ENCODE data around the gene SYT17.

SYT17 gene

DNA sequence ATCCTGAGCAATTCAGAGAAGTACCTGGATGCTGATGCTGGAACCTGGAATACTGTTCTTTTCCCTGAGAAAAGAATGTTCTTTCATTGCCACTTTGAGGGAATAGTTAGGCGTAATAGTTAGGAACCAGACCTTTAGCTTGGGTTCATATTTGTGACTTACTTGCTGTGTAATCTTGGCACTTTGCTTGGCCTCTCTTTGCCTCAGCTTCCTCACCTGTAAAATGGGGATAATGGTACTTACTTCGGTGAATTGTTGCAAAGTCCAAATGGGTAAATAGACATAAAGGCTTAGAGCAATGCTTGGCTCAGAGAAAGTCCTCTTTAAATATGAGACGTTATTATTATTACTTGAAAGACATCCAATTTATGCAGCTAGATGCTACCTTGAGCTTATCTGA lies 62.5 kb downstream of the SYT17 start:
- TF ChIP-seq, protein P1, sequence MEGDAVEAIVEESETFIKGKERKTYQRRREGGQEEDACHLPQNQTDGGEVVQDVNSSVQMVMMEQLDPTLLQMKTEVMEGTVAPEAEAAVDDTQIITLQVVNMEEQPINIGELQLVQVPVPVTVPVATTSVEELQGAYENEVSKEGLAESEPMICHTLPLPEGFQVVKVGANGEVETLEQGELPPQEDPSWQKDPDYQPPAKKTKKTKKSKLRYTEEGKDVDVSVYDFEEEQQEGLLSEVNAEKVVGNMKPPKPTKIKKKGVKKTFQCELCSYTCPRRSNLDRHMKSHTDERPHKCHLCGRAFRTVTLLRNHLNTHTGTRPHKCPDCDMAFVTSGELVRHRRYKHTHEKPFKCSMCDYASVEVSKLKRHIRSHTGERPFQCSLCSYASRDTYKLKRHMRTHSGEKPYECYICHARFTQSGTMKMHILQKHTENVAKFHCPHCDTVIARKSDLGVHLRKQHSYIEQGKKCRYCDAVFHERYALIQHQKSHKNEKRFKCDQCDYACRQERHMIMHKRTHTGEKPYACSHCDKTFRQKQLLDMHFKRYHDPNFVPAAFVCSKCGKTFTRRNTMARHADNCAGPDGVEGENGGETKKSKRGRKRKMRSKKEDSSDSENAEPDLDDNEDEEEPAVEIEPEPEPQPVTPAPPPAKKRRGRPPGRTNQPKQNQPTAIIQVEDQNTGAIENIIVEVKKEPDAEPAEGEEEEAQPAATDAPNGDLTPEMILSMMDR (IDR thresholded peaks at IDR 0.05; ENCODE audit: low read depth, low read length), result no peak
- no peak overlapping the region for H3K4me3 ChIP-seq (ENCODE audit: low read depth, low read length)

DNA sequence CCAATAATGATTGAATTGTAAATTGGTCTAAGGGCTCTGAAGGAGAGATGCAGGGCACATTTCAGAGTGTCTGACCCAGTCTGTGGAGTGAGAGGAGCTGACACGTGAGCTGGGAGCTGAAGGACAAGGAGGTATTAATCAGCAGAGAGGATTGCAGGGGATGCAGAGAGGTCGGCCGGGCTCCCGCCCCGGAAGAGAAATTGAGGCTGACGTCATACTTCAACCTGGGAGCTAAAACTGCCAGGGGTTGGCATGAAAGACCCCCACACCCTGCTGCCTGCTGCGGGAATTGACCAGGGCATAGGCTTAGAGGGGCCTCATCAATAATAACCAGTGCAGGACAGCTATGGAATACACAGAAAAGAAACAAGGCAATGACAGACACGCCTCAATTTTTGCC lies 63.8 kb downstream of the SYT17 start:
- H3K4me3 ChIP-seq (ENCODE audit: low read depth, low read length), result no peak overlapping the region
- TF ChIP-seq, protein P1 (IDR thresholded peaks at IDR 0.05; ENCODE audit: low read depth, low read length), result no peak

DNA sequence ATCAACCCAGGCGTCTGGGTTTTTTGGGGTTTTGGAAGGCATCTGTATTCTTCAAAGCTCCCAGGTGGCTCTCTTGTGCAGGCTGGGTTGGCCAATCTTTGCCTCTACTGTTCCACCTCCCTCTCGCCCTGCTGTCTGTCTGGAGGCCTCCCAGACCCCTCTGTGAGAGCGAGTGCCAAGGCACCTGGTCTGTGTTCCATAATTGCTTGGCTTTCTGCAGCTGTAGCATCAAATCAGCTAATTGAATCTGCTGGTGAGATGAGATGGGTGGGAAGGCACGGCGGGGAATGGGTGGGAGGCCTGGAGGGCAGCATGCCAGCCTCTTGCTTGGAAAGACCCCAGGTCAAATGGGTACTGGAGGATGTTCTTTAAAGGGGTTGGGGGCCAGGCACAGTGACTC lies 64.9 kb downstream of the SYT17 start:
- TF ChIP-seq, protein P1 (IDR thresholded peaks at IDR 0.05; ENCODE audit: low read depth, low read length), result no peak

DNA sequence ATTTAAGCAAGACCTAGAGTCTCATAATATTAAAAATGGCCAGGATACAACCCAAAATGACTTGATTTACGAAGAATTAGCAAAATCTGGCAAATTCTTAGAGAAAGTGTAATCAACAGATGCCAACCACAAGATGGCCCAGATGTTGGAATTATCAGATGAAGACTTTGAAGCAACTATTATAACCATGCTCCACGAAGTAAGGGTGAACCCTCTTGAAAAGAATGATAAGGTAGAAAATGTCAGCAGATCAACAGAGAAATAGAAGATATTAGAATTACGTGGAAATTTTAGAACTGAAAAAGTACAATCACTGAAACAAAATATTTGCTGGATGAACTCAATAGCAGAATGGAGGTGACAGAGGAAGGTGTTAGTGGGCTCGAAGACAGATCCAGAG lies 67.4 kb downstream of the SYT17 start:
- TF ChIP-seq, protein P1 (IDR thresholded peaks at IDR 0.05; ENCODE audit: low read depth, low read length), result no peak
- no peak overlapping the region for H3K4me3 ChIP-seq (ENCODE audit: low read depth, low read length)

More for the DNA sequence above, 64.9 kb downstream of the SYT17 start:
- H3K4me3 ChIP-seq (ENCODE audit: low read depth, low read length), result no peak overlapping the region

DNA sequence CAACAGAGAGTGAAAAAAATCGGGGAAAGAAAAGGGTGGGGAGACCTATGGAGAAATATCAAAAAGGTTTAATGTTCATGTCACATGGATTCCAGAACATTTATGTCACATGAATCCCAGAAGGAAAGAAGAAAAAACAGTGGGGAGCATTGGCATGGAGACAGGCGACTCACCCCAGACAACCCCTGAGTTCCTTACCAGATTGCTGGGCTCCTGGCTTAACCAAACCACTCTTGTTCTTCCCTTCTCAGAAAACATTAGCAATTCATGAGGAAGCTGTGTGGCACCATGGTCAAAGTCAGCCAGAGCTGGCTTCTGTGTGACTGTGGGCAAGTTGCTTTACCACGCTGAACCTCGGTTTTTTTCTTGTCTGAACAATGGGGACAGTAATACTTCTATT lies 67.8 kb downstream of the SYT17 start:
- H3K4me3 ChIP-seq (ENCODE audit: low read depth, low read length), result no peak overlapping the region
- TF ChIP-seq, protein P1 (IDR thresholded peaks at IDR 0.05; ENCODE audit: low read depth, low read length), result no peak

DNA sequence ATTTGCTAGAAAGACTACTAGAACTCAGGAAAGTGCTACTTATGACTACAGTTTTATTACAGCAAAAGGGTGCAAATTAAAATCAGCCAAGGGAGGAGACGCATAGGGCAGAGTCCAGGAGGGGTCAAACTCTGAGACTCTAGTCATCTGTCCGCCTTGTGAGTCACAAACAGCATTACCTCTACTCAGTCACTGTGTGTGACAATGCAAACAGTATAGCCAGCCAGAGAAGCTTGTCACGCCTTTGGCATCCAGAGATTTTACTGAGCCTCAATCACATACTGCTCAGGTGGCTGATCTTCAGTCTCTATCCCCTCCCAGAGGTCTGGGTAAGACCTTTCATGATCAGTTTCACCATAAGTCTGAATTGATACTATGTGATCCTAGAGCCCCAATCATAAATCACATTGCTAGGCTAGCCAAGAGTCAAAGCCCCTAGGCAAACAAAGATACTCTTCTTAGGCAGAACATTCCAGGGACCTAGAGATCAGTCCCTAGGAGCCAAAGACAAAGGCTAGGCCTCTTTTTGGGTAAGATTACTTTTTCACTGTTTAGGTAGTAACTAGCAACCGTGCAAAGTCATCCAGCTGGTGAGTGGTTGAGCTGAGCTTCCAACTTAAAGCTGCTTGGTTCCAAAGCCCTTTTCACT lies 68.6 kb downstream of the SYT17 start:
- no peak overlapping the region for H3K4me3 ChIP-seq (ENCODE audit: low read depth, low read length)
- TF ChIP-seq, protein P1 (IDR thresholded peaks at IDR 0.05; ENCODE audit: low read depth, low read length), result no peak

DNA sequence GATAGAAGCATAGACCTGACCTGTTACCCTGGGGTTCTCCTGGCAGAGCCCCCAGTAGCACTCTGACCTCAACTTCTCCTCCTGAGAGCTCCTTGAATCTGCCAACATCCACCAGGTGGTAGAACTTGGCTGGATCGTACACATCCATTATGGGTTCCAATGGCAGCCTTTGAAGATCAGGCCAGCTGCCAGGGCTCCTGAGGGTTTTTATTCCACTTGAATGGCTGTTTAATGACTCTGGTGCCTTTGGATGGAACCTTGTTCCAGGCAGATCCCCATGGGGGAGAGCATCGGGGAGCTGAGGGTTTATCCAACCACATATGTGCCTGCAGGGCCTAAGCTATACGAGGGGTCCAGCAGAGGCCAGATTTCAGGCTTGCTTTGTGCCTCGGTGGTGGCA lies 70.4 kb downstream of the SYT17 start:
- TF ChIP-seq, protein P1 (IDR thresholded peaks at IDR 0.05; ENCODE audit: low read depth, low read length), result no peak
- no peak overlapping the region for H3K4me3 ChIP-seq (ENCODE audit: low read depth, low read length)

Measured in WI38 (cell line).